ENCODE data around the gene CFAP74. TPM values are rescaled to one million over a fixed set of nuclear protein-coding genes. Genes with fewer than 3 reads are reported as not detected.

Gene CFAP74
- total RNA-seq, 1 donor from 2014 or later: under 0.01 TPM

GRCh38 chr1:1955621-1956094 lies 47.9 kb downstream of the CFAP74 start:
- peaks cover 42 to 61% (median 47%) of the 10 kb centered on the region in 3 donors for H3K27me3 ChIP-seq (ENCODE audit: control insufficient read depth in 3 of 3, insufficient read depth in 3 of 3, low read length in 3 of 3)
- H3K9ac ChIP-seq (ENCODE audit: low read depth in 1 of 3, low read length in 3 of 3): no peak overlapping the region
- no peak overlapping the region for H3K4me3 ChIP-seq (ENCODE audit: low read length in 3 of 3)
- no peaks in the 10 kb centered on the region for H3K36me3 ChIP-seq (ENCODE audit: control insufficient read depth in 3 of 3, insufficient read depth in 3 of 3, low read length in 3 of 3)
- H3K4me1 ChIP-seq (ENCODE audit: control insufficient read depth in 3 of 3, insufficient read depth in 3 of 3, low read length in 3 of 3): peaks cover 2 to 7% (median 4%) of the 10 kb centered on the region in 3 donors
- no peak overlapping the region for H3K27ac ChIP-seq (ENCODE audit: low read depth, low read length)
- no peaks in the 10 kb centered on the region for H3K9me3 ChIP-seq (ENCODE audit: control insufficient read depth in 3 of 3, low read length in 3 of 3)

DNA sequence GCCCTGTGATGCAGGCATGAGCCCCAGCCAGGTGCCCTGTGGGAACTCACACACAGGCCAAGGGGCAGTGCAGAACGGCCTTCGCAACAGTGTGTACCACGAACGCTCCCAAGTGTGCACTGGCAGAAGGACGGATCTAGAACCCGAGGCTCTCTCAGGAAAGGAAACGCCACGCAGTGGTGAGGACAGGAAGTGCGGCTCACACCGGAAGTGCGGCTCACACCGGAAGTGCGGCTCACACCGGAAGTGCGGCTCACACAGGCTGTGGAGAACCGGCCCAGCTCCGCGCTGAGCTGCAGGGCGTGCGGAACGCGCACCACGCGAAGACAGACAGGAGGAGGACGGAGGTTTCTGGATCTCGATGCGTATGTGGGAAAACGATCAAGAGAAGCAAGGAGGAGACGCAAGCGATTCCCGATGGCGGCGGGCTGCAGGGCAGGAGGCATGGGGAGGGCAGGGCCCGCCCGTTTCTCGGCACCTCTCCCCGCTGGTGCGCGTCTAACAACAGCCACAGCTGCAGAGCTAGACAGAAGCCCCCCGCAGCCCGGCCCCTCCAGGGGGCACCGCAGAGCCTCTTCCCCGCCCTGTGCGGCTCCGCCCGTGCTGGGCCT lies 48.6 kb downstream of the CFAP74 start:
- no peak overlapping the region for H3K4me3 ChIP-seq (ENCODE audit: low read length in 3 of 3)
- no peak overlapping the region for H3K27ac ChIP-seq (ENCODE audit: low read depth, low read length)
- no peaks in the 10 kb centered on the region for H3K36me3 ChIP-seq (ENCODE audit: control insufficient read depth in 3 of 3, insufficient read depth in 3 of 3, low read length in 3 of 3)
- H3K27me3 ChIP-seq (ENCODE audit: control insufficient read depth in 3 of 3, insufficient read depth in 3 of 3, low read length in 3 of 3): peaks cover 35 to 54% (median 42%) of the 10 kb centered on the region in 3 donors
- H3K4me1 ChIP-seq (ENCODE audit: control insufficient read depth in 3 of 3, insufficient read depth in 3 of 3, low read length in 3 of 3): peaks cover 0 to 4% (median 2%) of the 10 kb centered on the region in 3 donors
- H3K9ac ChIP-seq (ENCODE audit: low read depth in 1 of 3, low read length in 3 of 3): no peak overlapping the region
- no peaks in the 10 kb centered on the region for H3K9me3 ChIP-seq (ENCODE audit: control insufficient read depth in 3 of 3, low read length in 3 of 3)

GRCh38 chr1:1954015-1954414 lies 49.6 kb downstream of the CFAP74 start:
- Histone ChIP-seq H3K27ac (ENCODE audit: low read depth, low read length) (no peak overlapping the region), H3K4me1 (ENCODE audit: control insufficient read depth in 3 of 3, insufficient read depth in 3 of 3, low read length in 3 of 3) (no peaks in the 10 kb centered on the region), H3K9ac (ENCODE audit: low read depth in 1 of 3, low read length in 3 of 3) (no peak overlapping the region), H3K36me3 (ENCODE audit: control insufficient read depth in 3 of 3, insufficient read depth in 3 of 3, low read length in 3 of 3) (no peaks in the 10 kb centered on the region), H3K27me3 (ENCODE audit: control insufficient read depth in 3 of 3, insufficient read depth in 3 of 3, low read length in 3 of 3) (peaks cover 30 to 50% (median 39%) of the 10 kb centered on the region in 3 donors), H3K9me3 (ENCODE audit: control insufficient read depth in 3 of 3, low read length in 3 of 3) (no peaks in the 10 kb centered on the region), H3K4me3 (ENCODE audit: low read length in 3 of 3) (no peak overlapping the region)

DNA sequence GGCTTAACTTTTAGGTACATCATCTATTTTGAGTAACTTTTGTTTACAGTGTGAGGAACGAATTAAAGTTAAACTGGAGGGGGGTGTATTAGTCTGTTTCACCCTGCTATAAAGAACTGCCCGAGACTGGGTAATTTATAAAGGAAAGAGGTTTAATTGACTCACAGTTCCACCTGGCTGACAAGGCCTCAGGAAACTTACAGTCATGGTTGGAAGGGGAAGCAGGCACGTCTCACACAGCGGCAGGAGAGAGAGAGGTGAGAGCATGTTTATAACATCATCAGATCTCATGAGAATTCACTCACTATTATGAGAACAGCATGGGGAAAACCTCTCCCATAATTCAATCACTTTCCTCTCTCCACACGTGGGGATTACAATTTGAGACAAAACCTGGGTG lies 52.6 kb downstream of the CFAP74 start:
- Histone ChIP-seq H3K4me1 (ENCODE audit: control insufficient read depth in 3 of 3, insufficient read depth in 3 of 3, low read length in 3 of 3) (peaks cover 0 to 8% (median 0%) of the 10 kb centered on the region in 3 donors), H3K9me3 (ENCODE audit: control insufficient read depth in 3 of 3, low read length in 3 of 3) (no peaks in the 10 kb centered on the region), H3K36me3 (ENCODE audit: control insufficient read depth in 3 of 3, insufficient read depth in 3 of 3, low read length in 3 of 3) (no peaks in the 10 kb centered on the region), H3K4me3 (ENCODE audit: low read length in 3 of 3) (no peak overlapping the region), H3K9ac (ENCODE audit: low read depth in 1 of 3, low read length in 3 of 3) (no peak overlapping the region), H3K27ac (ENCODE audit: low read depth, low read length) (no peak overlapping the region), H3K27me3 (ENCODE audit: control insufficient read depth in 3 of 3, insufficient read depth in 3 of 3, low read length in 3 of 3) (peaks cover 21 to 38% (median 23%) of the 10 kb centered on the region in 3 donors)

DNA sequence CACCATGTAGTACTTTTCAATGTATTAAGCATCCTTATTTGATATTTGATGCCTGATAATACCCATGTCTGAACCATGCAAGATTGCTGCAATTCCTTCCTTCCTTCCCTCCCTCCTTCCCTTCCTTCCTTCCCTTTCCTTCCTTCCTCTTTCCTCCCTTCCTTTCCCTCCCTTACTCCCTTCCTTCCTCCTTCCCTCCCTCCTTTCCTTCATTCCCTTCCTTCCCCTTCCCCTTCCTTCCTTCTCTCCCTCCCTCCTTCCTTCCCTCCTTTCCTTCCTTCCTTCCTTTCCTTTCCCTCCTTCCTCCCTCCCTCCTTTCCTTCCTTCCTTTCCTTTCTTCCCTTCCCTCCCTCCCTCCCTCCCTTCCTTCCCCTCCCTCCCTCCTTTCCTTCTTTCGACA lies 54.8 kb downstream of the CFAP74 start:
- Histone ChIP-seq H3K9ac (ENCODE audit: low read depth in 1 of 3, low read length in 3 of 3) (no peak overlapping the region), H3K9me3 (ENCODE audit: control insufficient read depth in 3 of 3, low read length in 3 of 3) (no peaks in the 10 kb centered on the region), H3K4me1 (ENCODE audit: control insufficient read depth in 3 of 3, insufficient read depth in 3 of 3, low read length in 3 of 3) (peaks cover 3 to 11% (median 6%) of the 10 kb centered on the region in 3 donors), H3K27ac (ENCODE audit: low read depth, low read length) (no peak overlapping the region), H3K27me3 (ENCODE audit: control insufficient read depth in 3 of 3, insufficient read depth in 3 of 3, low read length in 3 of 3) (peaks cover 19 to 37% (median 27%) of the 10 kb centered on the region in 3 donors), H3K36me3 (ENCODE audit: control insufficient read depth in 3 of 3, insufficient read depth in 3 of 3, low read length in 3 of 3) (no peaks in the 10 kb centered on the region), H3K4me3 (ENCODE audit: low read length in 3 of 3) (no peak overlapping the region)

GRCh38 chr1:1947493-1947892 lies 56.1 kb downstream of the CFAP74 start:
- no peak overlapping the region for H3K4me3 ChIP-seq (ENCODE audit: low read length in 3 of 3)
- H3K36me3 ChIP-seq (ENCODE audit: control insufficient read depth in 3 of 3, insufficient read depth in 3 of 3, low read length in 3 of 3): no peaks in the 10 kb centered on the region
- H3K27ac ChIP-seq (ENCODE audit: low read depth, low read length): no peak overlapping the region
- H3K4me1 ChIP-seq (ENCODE audit: control insufficient read depth in 3 of 3, insufficient read depth in 3 of 3, low read length in 3 of 3): peaks cover 3 to 11% (median 7%) of the 10 kb centered on the region in 3 donors
- no peaks in the 10 kb centered on the region for H3K9me3 ChIP-seq (ENCODE audit: control insufficient read depth in 3 of 3, low read length in 3 of 3)
- peaks cover 21 to 50% (median 36%) of the 10 kb centered on the region in 3 donors for H3K27me3 ChIP-seq (ENCODE audit: control insufficient read depth in 3 of 3, insufficient read depth in 3 of 3, low read length in 3 of 3)
- H3K9ac ChIP-seq (ENCODE audit: low read depth in 1 of 3, low read length in 3 of 3): no peak overlapping the region

GRCh38 chr1:1946540-1946939 lies 57.0 kb downstream of the CFAP74 start:
- Histone ChIP-seq H3K9me3 (ENCODE audit: control insufficient read depth in 3 of 3, low read length in 3 of 3) (no peaks in the 10 kb centered on the region), H3K27me3 (ENCODE audit: control insufficient read depth in 3 of 3, insufficient read depth in 3 of 3, low read length in 3 of 3) (peaks cover 28 to 54% (median 44%) of the 10 kb centered on the region in 3 donors), H3K4me1 (ENCODE audit: control insufficient read depth in 3 of 3, insufficient read depth in 3 of 3, low read length in 3 of 3) (peaks cover 3 to 11% (median 7%) of the 10 kb centered on the region in 3 donors), H3K4me3 (ENCODE audit: low read length in 3 of 3) (no peak overlapping the region), H3K27ac (ENCODE audit: low read depth, low read length) (no peak overlapping the region), H3K36me3 (ENCODE audit: control insufficient read depth in 3 of 3, insufficient read depth in 3 of 3, low read length in 3 of 3) (no peaks in the 10 kb centered on the region), H3K9ac (ENCODE audit: low read depth in 1 of 3, low read length in 3 of 3) (no peak overlapping the region)

DNA sequence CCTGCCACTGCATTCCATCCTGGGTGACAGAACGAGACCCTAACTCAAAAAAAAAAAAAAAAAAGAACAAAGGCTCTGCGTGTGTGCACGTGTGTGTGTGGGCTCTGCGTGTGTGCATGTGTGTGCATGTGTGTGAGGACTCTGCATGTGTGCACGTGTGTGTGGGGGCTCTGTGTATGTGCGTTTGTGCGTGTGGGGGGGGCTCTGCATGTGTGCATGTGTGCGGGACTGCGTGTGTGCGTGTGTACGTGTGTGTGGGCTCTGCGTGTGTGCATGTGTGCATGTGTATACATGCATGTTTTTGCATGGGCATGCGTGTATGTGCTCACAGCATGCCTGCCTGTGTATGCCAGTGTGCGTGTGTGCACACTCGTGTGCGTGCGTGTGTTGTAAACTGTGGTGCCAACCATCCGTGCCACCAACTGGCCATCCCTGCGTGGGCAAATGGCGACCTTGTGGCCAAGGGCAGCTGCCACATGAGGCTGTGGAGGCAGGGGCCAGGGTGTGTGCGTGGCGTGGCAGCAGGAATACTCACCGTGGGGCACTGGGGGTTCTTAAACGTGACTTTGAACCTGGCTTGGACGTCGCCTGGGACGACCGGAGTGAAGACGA lies 57.7 kb downstream of the CFAP74 start:
- peaks cover 3 to 11% (median 7%) of the 10 kb centered on the region in 3 donors for H3K4me1 ChIP-seq (ENCODE audit: control insufficient read depth in 3 of 3, insufficient read depth in 3 of 3, low read length in 3 of 3)
- no peaks in the 10 kb centered on the region for H3K9me3 ChIP-seq (ENCODE audit: control insufficient read depth in 3 of 3, low read length in 3 of 3)
- H3K36me3 ChIP-seq (ENCODE audit: control insufficient read depth in 3 of 3, insufficient read depth in 3 of 3, low read length in 3 of 3): no peaks in the 10 kb centered on the region
- H3K4me3 ChIP-seq (ENCODE audit: low read length in 3 of 3): no peak overlapping the region
- peaks cover 31 to 51% (median 49%) of the 10 kb centered on the region in 3 donors for H3K27me3 ChIP-seq (ENCODE audit: control insufficient read depth in 3 of 3, insufficient read depth in 3 of 3, low read length in 3 of 3)
- no peak overlapping the region for H3K27ac ChIP-seq (ENCODE audit: low read depth, low read length)
- H3K9ac ChIP-seq (ENCODE audit: low read depth in 1 of 3, low read length in 3 of 3): no peak overlapping the region

DNA sequence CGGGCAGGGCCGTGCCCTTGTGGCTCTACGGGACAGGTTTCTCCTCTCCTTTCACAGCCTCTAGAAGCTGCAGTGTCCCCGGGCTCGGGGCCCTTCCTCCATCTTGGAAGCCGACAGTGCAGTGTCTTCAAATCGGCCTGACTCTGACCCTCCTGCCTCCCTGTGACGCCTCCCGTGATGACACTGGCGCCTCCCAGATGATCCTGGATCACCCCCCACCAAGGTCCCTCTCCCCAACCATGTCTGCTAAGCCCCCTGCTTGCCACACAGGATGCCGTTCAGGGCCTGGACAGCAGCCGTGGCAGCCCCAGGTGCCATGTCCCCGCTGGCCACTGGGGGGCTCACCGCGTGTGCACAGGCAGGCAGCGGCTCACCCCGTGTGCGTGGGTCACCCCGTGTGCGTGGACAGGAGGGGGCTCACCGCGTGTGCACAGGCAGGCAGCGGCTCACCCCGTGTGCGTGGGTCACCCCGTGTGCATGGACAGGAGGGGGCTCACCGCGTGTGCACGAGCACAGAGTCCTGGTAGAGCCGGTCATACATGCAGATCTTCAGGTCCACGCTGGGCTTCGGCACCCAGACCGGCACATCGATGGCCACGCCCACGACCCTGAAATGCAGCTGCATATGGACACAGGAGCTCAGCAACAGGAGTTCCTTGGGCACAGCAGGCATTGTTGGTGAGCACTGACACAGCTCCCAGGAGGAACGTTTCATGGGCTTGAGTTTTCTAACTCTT lies 59.6 kb downstream of the CFAP74 start:
- H3K27ac ChIP-seq (ENCODE audit: low read depth, low read length): no peak overlapping the region
- H3K27me3 ChIP-seq (ENCODE audit: control insufficient read depth in 3 of 3, insufficient read depth in 3 of 3, low read length in 3 of 3): peaks cover 38 to 59% (median 56%) of the 10 kb centered on the region in 3 donors
- peaks cover 3 to 11% (median 7%) of the 10 kb centered on the region in 3 donors for H3K4me1 ChIP-seq (ENCODE audit: control insufficient read depth in 3 of 3, insufficient read depth in 3 of 3, low read length in 3 of 3)
- no peaks in the 10 kb centered on the region for H3K9me3 ChIP-seq (ENCODE audit: control insufficient read depth in 3 of 3, low read length in 3 of 3)
- H3K9ac ChIP-seq (ENCODE audit: low read depth in 1 of 3, low read length in 3 of 3): no peak overlapping the region
- no peaks in the 10 kb centered on the region for H3K36me3 ChIP-seq (ENCODE audit: control insufficient read depth in 3 of 3, insufficient read depth in 3 of 3, low read length in 3 of 3)
- H3K4me3 ChIP-seq (ENCODE audit: low read length in 3 of 3): peak overlapping the region in 2 of 3 donors; percentile 49 to 58
